ENCODE results near the gene MS4A2. TPM values are rescaled to one million over a fixed set of nuclear protein-coding genes. Genes with fewer than 3 reads are reported as not detected.

Gene MS4A2
- total RNA-seq, 1 donor from 2014 or later: not detected

- DNase-seq (ENCODE audit: low read depth): no peak
- Histone ChIP-seq H3K36me3 (ENCODE audit: control insufficient read depth, insufficient read depth, low read length) (no peaks in the 10 kb centered on the region), H3K4me3 (ENCODE audit: low read depth, low read length) (no peak overlapping the region), H3K27me3 (ENCODE audit: control insufficient read depth, insufficient read depth, low read length) (no peaks in the 10 kb centered on the region)
- TF ChIP-seq CTCF (IDR thresholded peaks at IDR 0.05; ENCODE audit: insufficient read depth, low read length, poor library complexity, severe bottlenecking): no peak
Measured at GRCh38 chr11:60077981-60078380, 10.5 kb upstream of the MS4A2 start.

GRCh38 chr11:60078745-60079144, 9.7 kb upstream of the MS4A2 start:
- no peaks in the 10 kb centered on the region for H3K27me3 ChIP-seq (ENCODE audit: control insufficient read depth, insufficient read depth, low read length)
- no peaks in the 10 kb centered on the region for H3K36me3 ChIP-seq (ENCODE audit: control insufficient read depth, insufficient read depth, low read length)
- no peak for TF ChIP-seq CTCF (IDR thresholded peaks at IDR 0.05; ENCODE audit: insufficient read depth, low read length, poor library complexity, severe bottlenecking)
- H3K4me3 ChIP-seq (ENCODE audit: low read depth, low read length): no peak overlapping the region
- no peak for DNase-seq (ENCODE audit: low read depth)

- no peak for TF ChIP-seq CTCF (IDR thresholded peaks at IDR 0.05; ENCODE audit: insufficient read depth, low read length, poor library complexity, severe bottlenecking)
- Histone ChIP-seq H3K4me3 (ENCODE audit: low read depth, low read length) (no peak overlapping the region), H3K27me3 (ENCODE audit: control insufficient read depth, insufficient read depth, low read length) (no peaks in the 10 kb centered on the region), H3K36me3 (ENCODE audit: control insufficient read depth, insufficient read depth, low read length) (no peaks in the 10 kb centered on the region)
- DNase-seq (ENCODE audit: low read depth): no peak
Measured at GRCh38 chr11:60080535-60080934, 7.9 kb upstream of the MS4A2 start.

- Histone ChIP-seq H3K27me3 (ENCODE audit: control insufficient read depth, insufficient read depth, low read length) (no peaks in the 10 kb centered on the region), H3K36me3 (ENCODE audit: control insufficient read depth, insufficient read depth, low read length) (no peaks in the 10 kb centered on the region), H3K4me3 (ENCODE audit: low read depth, low read length) (no peak overlapping the region)
- no peak for TF ChIP-seq CTCF (IDR thresholded peaks at IDR 0.05; ENCODE audit: insufficient read depth, low read length, poor library complexity, severe bottlenecking)
- no peak for DNase-seq (ENCODE audit: low read depth)
Measured at GRCh38 chr11:60084631-60085273, 3.7 kb upstream of the MS4A2 start.

GRCh38 chr11:60085909-60086308, 2.6 kb upstream of the MS4A2 start:
- no peak for DNase-seq (ENCODE audit: low read depth)
- Histone ChIP-seq H3K4me3 (ENCODE audit: low read depth, low read length) (no peak overlapping the region), H3K36me3 (ENCODE audit: control insufficient read depth, insufficient read depth, low read length) (no peaks in the 10 kb centered on the region), H3K27me3 (ENCODE audit: control insufficient read depth, insufficient read depth, low read length) (no peaks in the 10 kb centered on the region)
- TF ChIP-seq CTCF (IDR thresholded peaks at IDR 0.05; ENCODE audit: insufficient read depth, low read length, poor library complexity, severe bottlenecking): no peak

- H3K4me3 ChIP-seq (ENCODE audit: low read depth, low read length): no peak overlapping the region
- H3K36me3 ChIP-seq (ENCODE audit: control insufficient read depth, insufficient read depth, low read length): no peaks in the 10 kb centered on the region
- no peaks in the 10 kb centered on the region for H3K27me3 ChIP-seq (ENCODE audit: control insufficient read depth, insufficient read depth, low read length)
- DNase-seq (ENCODE audit: low read depth): no peak
- TF ChIP-seq CTCF (IDR thresholded peaks at IDR 0.05; ENCODE audit: insufficient read depth, low read length, poor library complexity, severe bottlenecking): no peak
Measured at GRCh38 chr11:60087239-60087638, 1.2 kb upstream of the MS4A2 start.
